ENCODE measurements around the gene CDK14. TPM values are rescaled to one million over a fixed set of nuclear protein-coding genes. Genes with fewer than 3 reads are reported as not detected.

The CDK14 gene
- total and polyA plus RNA-seq, 2 donors (not counting 1 experiment from before 2014, with no cell fraction given), result 42.1 to 167 TPM

- no peak for ATAC-seq (ENCODE audit: low read depth)
- DNase-seq, result no peak
- ChIA-PET POLR2A (no interaction called here), CTCF (no interaction called here)
- peaks cover 5 to 8% of the 10 kb centered on the region in 2 donors for H3K4me1 ChIP-seq (ENCODE audit: control insufficient read depth in 2 of 2, insufficient read depth in 2 of 2, low read length in 2 of 2)
- no peaks in the 10 kb centered on the region for H3K9me3 ChIP-seq (ENCODE audit: control extremely low read depth in 1 of 3, control insufficient read depth in 2 of 3, insufficient read depth in 1 of 3, low read length in 2 of 3)
- TF ChIP-seq CTCF (IDR thresholded peaks at IDR 0.05) (no peak), EZH2 (IDR thresholded peaks at IDR 0.05; ENCODE audit: borderline replicate concordance, insufficient read depth, low read depth, low read length, poor library complexity, severe bottlenecking) (no peak)
- no peak overlapping the region for H3K9ac ChIP-seq (ENCODE audit: low read length)
- peaks cover 42% of the 10 kb centered on the region for H3K4me1 Mint-ChIP-seq
- H3K4me3 Mint-ChIP-seq, result no peak overlapping the region
- H3K4me2 ChIP-seq (replicated peaks; ENCODE audit: low read depth, low read length, poor library complexity, severe bottlenecking), result no peak overlapping the region
- H3K27me3 ChIP-seq (replicated peaks in 1 of 4; ENCODE audit: control extremely low read depth in 1 of 4, control insufficient read depth in 3 of 4, insufficient read depth in 4 of 4, low read length in 3 of 4), result no peaks in the 10 kb centered on the region
- H3K27ac ChIP-seq (ENCODE audit: low read length in 2 of 2), result no peak overlapping the region
- peaks cover 60% of the 10 kb centered on the region for H3K79me2 ChIP-seq (ENCODE audit: control insufficient read depth, insufficient read depth, low read length)
- H3K9me3 Mint-ChIP-seq (ENCODE audit: insufficient read depth), result no peaks in the 10 kb centered on the region
- H3K36me3 ChIP-seq (replicated peaks in 1 of 2; ENCODE audit: control extremely low read depth in 1 of 2, control insufficient read depth in 1 of 2, extremely low read depth in 1 of 2, insufficient read depth in 2 of 2, low read length in 1 of 2), result no peaks in the 10 kb centered on the region
- H3K27me3 Mint-ChIP-seq, result no peaks in the 10 kb centered on the region
- no peak overlapping the region for H3K27ac Mint-ChIP-seq
- no peak overlapping the region for H2AFZ ChIP-seq (ENCODE audit: insufficient read depth, low read depth, low read length, poor library complexity, severe bottlenecking)
- H3K4me3 ChIP-seq (ENCODE audit: control extremely low read depth in 1 of 5, extremely low read depth in 1 of 5, insufficient read depth in 1 of 5, low read depth in 2 of 5, low read length in 4 of 5), result no peak overlapping the region
- intact Hi-C loops (cut with micrococcal nuclease), result no loop called here
- peaks cover 44% of the 10 kb centered on the region for H4K20me1 ChIP-seq (ENCODE audit: control insufficient read depth, insufficient read depth, low read length, poor library complexity, severe bottlenecking)
Measured at GRCh38 chr7:90846192-90846591, 250.1 kb downstream of the CDK14 start.

- intact Hi-C loops (cut with micrococcal nuclease), result no loop called here
- ChIA-PET CTCF (no interaction called here), POLR2A (no interaction called here)
- Mint-ChIP-seq H3K4me3 (no peak overlapping the region), H3K27me3 (no peaks in the 10 kb centered on the region), H3K27ac (no peak overlapping the region), H3K4me1 (peaks cover 27% of the 10 kb centered on the region), H3K9me3 (ENCODE audit: insufficient read depth) (no peaks in the 10 kb centered on the region)
- Histone ChIP-seq H3K27ac (ENCODE audit: low read length in 2 of 2) (no peak overlapping the region), H3K4me2 (replicated peaks; ENCODE audit: low read depth, low read length, poor library complexity, severe bottlenecking) (no peak overlapping the region), H3K27me3 (replicated peaks in 1 of 4; ENCODE audit: control extremely low read depth in 1 of 4, control insufficient read depth in 3 of 4, insufficient read depth in 4 of 4, low read length in 3 of 4) (no peaks in the 10 kb centered on the region), H2AFZ (ENCODE audit: insufficient read depth, low read depth, low read length, poor library complexity, severe bottlenecking) (no peak overlapping the region), H3K79me2 (ENCODE audit: control insufficient read depth, insufficient read depth, low read length) (peaks cover 57% of the 10 kb centered on the region), H3K9me3 (ENCODE audit: control extremely low read depth in 1 of 3, control insufficient read depth in 2 of 3, insufficient read depth in 1 of 3, low read length in 2 of 3) (no peaks in the 10 kb centered on the region), H3K4me3 (ENCODE audit: control extremely low read depth in 1 of 5, extremely low read depth in 1 of 5, insufficient read depth in 1 of 5, low read depth in 2 of 5, low read length in 4 of 5) (no peak overlapping the region), H4K20me1 (ENCODE audit: control insufficient read depth, insufficient read depth, low read length, poor library complexity, severe bottlenecking) (peaks cover 59% of the 10 kb centered on the region), H3K9ac (ENCODE audit: low read length) (no peak overlapping the region), H3K36me3 (replicated peaks in 1 of 2; ENCODE audit: control extremely low read depth in 1 of 2, control insufficient read depth in 1 of 2, extremely low read depth in 1 of 2, insufficient read depth in 2 of 2, low read length in 1 of 2) (no peaks in the 10 kb centered on the region), H3K4me1 (ENCODE audit: control insufficient read depth in 2 of 2, insufficient read depth in 2 of 2, low read length in 2 of 2) (no peaks in the 10 kb centered on the region)
- no CpG with 5 or more reads among the region's 1 CpG for WGBS (ENCODE audit: insufficient coverage)
- ATAC-seq (ENCODE audit: low read depth) (no peak), DNase-seq (no peak)
- TF ChIP-seq CTCF (IDR thresholded peaks at IDR 0.05), result no peak
- TF ChIP-seq EZH2 (IDR thresholded peaks at IDR 0.05; ENCODE audit: borderline replicate concordance, insufficient read depth, low read depth, low read length, poor library complexity, severe bottlenecking), result no peak
Measured at GRCh38 chr7:90850066-90850465, 253.9 kb downstream of the CDK14 start.
